ENCODE measurements around the gene PRADC1. TPM values are rescaled to one million over a fixed set of nuclear protein-coding genes. Genes with fewer than 3 reads are reported as not detected.

The PRADC1 gene
- 10 to 100 TPM; 21.6 to 49.6 (median 25.6) TPM for total RNA-seq

GRCh38 chr2:73233154-73233931 lies at the start of gene PRADC1:
TSS of gene PRADC1 (minus strand) at chr2:73233239. CDS start at chr2:73233160, 79 bp downstream.
- no peaks in the 10 kb centered on the region for H3K9me3 ChIP-seq
- peak within 1 kb of the TSS; percentile 67 to 89 (median 88) for H3K4me3 ChIP-seq
- peak within 1 kb of the TSS; percentile 92 to 94 for H3K27ac ChIP-seq
- TF ChIP-seq CTCF (IDR thresholded peaks at IDR 0.05) (no peak), POLR2AphosphoS5 (IDR thresholded peaks at IDR 0.05) (peak in 2 of 3 donors; percentile 8 to 11), POLR2A (IDR thresholded peaks at IDR 0.05) (no peak)
- H3K36me3 ChIP-seq: no peaks in the 10 kb centered on the region
- intact Hi-C loops (cut with DNase I; ENCODE audit: low total_unique reads): no loop called here
- no peaks in the 10 kb centered on the region for H3K27me3 ChIP-seq
- no peaks in the 10 kb centered on the region for H3K4me1 ChIP-seq
- DNase-seq (ENCODE audit: low spot score in 2 of 2): peak; percentile 99 to 100

- Histone ChIP-seq H3K36me3 (no peaks in the 10 kb centered on the region), H3K4me1 (no peaks in the 10 kb centered on the region), H3K4me3 (no peak overlapping the region), H3K9me3 (no peaks in the 10 kb centered on the region), H3K27me3 (no peaks in the 10 kb centered on the region), H3K27ac (no peak overlapping the region)
- intact Hi-C loops (cut with DNase I; ENCODE audit: low total_unique reads): no loop called here
- no peak for DNase-seq (ENCODE audit: low spot score in 2 of 2)
- TF ChIP-seq POLR2AphosphoS5 (IDR thresholded peaks at IDR 0.05) (no peak), CTCF (IDR thresholded peaks at IDR 0.05) (no peak), POLR2A (IDR thresholded peaks at IDR 0.05) (no peak)
These were observed 48.2 kb upstream of the PRADC1 start for GRCh38 chr2:73281244-73281643.

- H3K4me3 ChIP-seq: no peak overlapping the region
- no peak for TF ChIP-seq POLR2A (IDR thresholded peaks at IDR 0.05)
- TF ChIP-seq CTCF (IDR thresholded peaks at IDR 0.05): no peak
- no peak for TF ChIP-seq POLR2AphosphoS5 (IDR thresholded peaks at IDR 0.05)
- H3K9me3 ChIP-seq: no peaks in the 10 kb centered on the region
- no peaks in the 10 kb centered on the region for H3K36me3 ChIP-seq
- intact Hi-C loops (cut with DNase I; ENCODE audit: low total_unique reads): no loop called here
- H3K4me1 ChIP-seq: no peaks in the 10 kb centered on the region
- DNase-seq (ENCODE audit: low spot score in 2 of 2): no peak
- H3K27ac ChIP-seq: no peak overlapping the region
- no peaks in the 10 kb centered on the region for H3K27me3 ChIP-seq
These were observed 46.8 kb upstream of the PRADC1 start for GRCh38 chr2:73279852-73280251.

- Histone ChIP-seq H3K27ac (no peak overlapping the region), H3K36me3 (no peaks in the 10 kb centered on the region), H3K9me3 (no peaks in the 10 kb centered on the region), H3K4me1 (peaks cover 0 to 5% of the 10 kb centered on the region in 2 donors), H3K27me3 (no peaks in the 10 kb centered on the region), H3K4me3 (no peak overlapping the region)
- TF ChIP-seq CTCF (IDR thresholded peaks at IDR 0.05) (no peak), POLR2A (IDR thresholded peaks at IDR 0.05) (no peak), POLR2AphosphoS5 (IDR thresholded peaks at IDR 0.05) (no peak)
- no peak for DNase-seq (ENCODE audit: low spot score in 2 of 2)
- intact Hi-C loops (cut with DNase I; ENCODE audit: low total_unique reads): no loop called here
These were observed 39.2 kb upstream of the PRADC1 start for GRCh38 chr2:73272270-73272669.

GRCh38 chr2:73269686-73270465 lies 36.8 kb upstream of the PRADC1 start:
- DNase-seq (ENCODE audit: low spot score in 2 of 2): no peak
- intact Hi-C loops (cut with DNase I; ENCODE audit: low total_unique reads): no loop called here
- Histone ChIP-seq H3K27ac (no peak overlapping the region), H3K27me3 (no peaks in the 10 kb centered on the region), H3K4me3 (peak overlapping the region in 2 of 3 donors; percentile 52 to 70), H3K36me3 (no peaks in the 10 kb centered on the region), H3K4me1 (peaks cover 0 to 5% of the 10 kb centered on the region in 2 donors), H3K9me3 (no peaks in the 10 kb centered on the region)
- TF ChIP-seq CTCF (IDR thresholded peaks at IDR 0.05): no peak
- TF ChIP-seq POLR2AphosphoS5 (IDR thresholded peaks at IDR 0.05): no peak
- no peak for TF ChIP-seq POLR2A (IDR thresholded peaks at IDR 0.05)

Measured in breast epithelium (tissue), 4 donors.